A673 (cell line): ENCODE data around the gene CCR5AS.

Source experiments
- CTCF ChIP-seq: fragments of 300-800, 200-600 bp; sonication (generic); conservative IDR thresholded peaks from 2 replicates; pipeline ENCODE4 v1.5.1; 2017; ENCODE audit warnings: low read depth, mild to moderate bottlenecking, antibody characterized with exemption, low read length, moderate library complexity, mixed read lengths
- EZH2 ChIP-seq: fragments of 200-600 bp; sonication (generic); IDR thresholded peaks from 2 replicates; pipeline ENCODE4 v1.6.1; 2017; ENCODE audit warnings: borderline replicate concordance, low read depth, mild to moderate bottlenecking, mixed read lengths, antibody characterized with exemption, low read length; ENCODE audit not compliant: poor library complexity, severe bottlenecking

- no peak for TF ChIP-seq CTCF
- TF ChIP-seq EZH2, result no peak
Measured at GRCh38 chr3:46412786-46413298, 6.0 kb upstream of the CCR5AS start.
